PFSK-1 (cell line): Measurements from ENCODE around the gene ACOT4.

Experiments
- FOXP2 ChIP-seq: optimal IDR thresholded peaks from 2 replicates; pipeline ENCODE3; 2011; ENCODE audit warnings: borderline replicate concordance, control low read depth, inconsistent platforms; ENCODE audit not compliant: insufficient read depth; ENCODE audit errors: extremely low read length, extremely low read depth
- POLR2AphosphoS5 ChIP-seq: IDR thresholded peaks from 2 replicates; pipeline ENCODE4 v1.6.1; 2012; ENCODE audit warnings: low read depth, mild to moderate bottlenecking, control low read depth, low read length, moderate library complexity
- REST ChIP-seq, 2 experiments: IDR thresholded peaks; 2 replicates each; pipeline versions ENCODE4 v1.6.1 to v1.8.0; 2011 to 2012; ENCODE audit warnings: low read depth in 2 of 2, low read length in 2 of 2, control low read depth in 1 of 2, inconsistent platforms in 1 of 2, mild to moderate bottlenecking in 1 of 2, moderate library complexity in 1 of 2; ENCODE audit not compliant: insufficient read depth in 1 of 2
- SIN3A ChIP-seq: IDR thresholded peaks from 2 replicates; pipeline ENCODE4 v1.6.1; 2012; ENCODE audit warnings: mild to moderate bottlenecking, low read length, moderate library complexity, borderline replicate concordance; ENCODE audit not compliant: insufficient read depth
- TAF1 ChIP-seq: IDR thresholded peaks from 2 replicates; pipeline ENCODE4 v1.6.1; 2012; ENCODE audit warnings: low read length, control low read depth, borderline replicate concordance; ENCODE audit not compliant: insufficient read depth

DNA sequence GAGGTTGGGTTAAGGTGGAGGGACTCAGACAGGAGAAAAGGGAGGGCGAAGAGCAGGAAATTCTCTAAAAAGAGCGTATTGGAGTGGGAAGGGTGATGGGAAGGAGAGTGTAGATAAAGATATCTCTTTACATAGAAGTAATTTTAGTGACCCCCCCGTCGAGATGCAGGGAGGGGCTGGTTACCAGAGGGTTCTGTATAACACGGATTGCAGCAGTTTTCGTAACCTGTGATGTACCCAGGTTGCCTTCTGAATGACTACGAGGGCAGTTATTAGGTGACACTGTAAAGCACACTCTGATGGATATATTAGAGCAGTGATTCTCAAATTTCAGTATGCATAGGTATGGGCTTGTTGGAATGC, 53.6 kb downstream of the ACOT4 start:
- TF ChIP-seq POLR2AphosphoS5 (no peak), REST (IDR thresholded peaks at IDR 0.05; ENCODE audit: insufficient read depth in 1 of 2, low read depth in 2 of 2, low read length in 2 of 2) (no peak), TAF1 (no peak), FOXP2 (no peak), SIN3A (no peak)
